SW 1271 (cell line): ENCODE results near the gene CFAP77.

Experiments used
- DNase-seq, 2 experiments: peaks; one replicate each; lab custom pipeline; 2025; lab: John Stamatoyannopoulos, UW

Gene CFAP77

DNA sequence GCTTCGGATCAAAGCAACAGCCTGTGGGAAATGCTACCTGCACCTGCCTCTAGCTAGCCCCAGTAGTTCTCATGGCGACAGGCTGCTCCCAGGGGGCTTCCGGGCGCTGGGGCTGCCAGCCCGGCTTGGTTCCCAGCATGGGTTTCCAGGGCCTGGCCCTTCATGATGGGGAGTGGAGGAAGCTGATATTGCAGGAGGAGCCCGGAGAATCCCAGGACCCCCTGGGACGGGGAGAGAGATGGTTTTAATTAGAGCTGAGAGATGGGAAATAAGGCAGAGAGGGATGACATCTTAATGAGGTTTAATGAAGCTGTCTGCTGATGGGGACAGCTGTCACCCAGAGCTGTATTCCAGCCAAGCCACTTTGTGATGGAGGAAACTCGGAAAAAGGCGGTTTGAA lies 78.6 kb downstream of the CFAP77 start:
- DNase-seq, result no peak

DNA sequence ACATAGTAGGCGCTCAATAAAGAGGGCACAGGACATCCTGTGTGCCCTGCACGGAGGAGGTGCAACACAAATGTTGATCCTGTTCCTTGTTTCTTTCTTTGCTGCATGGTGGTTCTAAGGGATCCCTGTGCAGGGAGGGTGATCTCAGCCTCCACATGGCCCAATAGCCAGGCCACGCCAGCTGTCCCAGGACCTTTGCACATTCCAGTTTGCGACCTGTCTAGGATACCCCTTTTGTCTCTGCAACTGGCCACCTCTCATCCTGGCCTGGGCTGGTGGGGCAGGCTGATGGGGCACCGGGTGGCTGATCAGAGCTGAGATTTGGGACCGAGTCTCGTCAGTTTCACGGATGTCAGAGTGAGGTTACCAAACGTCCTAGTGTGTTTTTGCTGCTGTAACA lies 79.5 kb downstream of the CFAP77 start:
- DNase-seq, result no peak

- no peak for DNase-seq
Observed at GRCh38 chr9:132494857-132495256, 84.8 kb downstream of the CFAP77 start.

- no peak for DNase-seq
Observed at GRCh38 chr9:132497731-132498130, 87.7 kb downstream of the CFAP77 start.

GRCh38 chr9:132498531-132499210 lies 88.7 kb downstream of the CFAP77 start:
- DNase-seq, result no peak

DNA sequence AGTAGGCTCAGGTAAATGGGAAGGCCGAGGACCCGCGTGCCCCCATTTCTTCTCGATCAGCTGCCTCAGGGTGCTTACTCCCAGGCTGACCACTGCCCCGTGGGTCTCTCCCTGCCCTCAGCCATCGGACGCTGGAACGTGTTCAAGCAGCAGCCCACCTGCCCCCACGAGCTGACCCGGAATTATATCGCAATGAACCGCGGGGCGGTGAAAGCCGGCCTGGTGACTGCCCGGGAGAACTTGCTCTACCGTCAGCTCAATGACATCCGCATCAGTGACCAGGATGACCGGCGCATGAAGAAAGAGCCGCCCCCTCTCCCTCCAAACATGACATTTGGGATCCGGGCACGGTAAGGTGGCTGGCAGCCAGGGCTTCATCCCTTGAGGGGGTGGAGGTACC lies 89.2 kb downstream of the CFAP77 start:
- DNase-seq, result no peak

GRCh38 chr9:132500193-132500592 lies 90.2 kb downstream of the CFAP77 start:
- DNase-seq, result no peak

GRCh38 chr9:132502480-132502879 lies 92.5 kb downstream of the CFAP77 start:
- no peak for DNase-seq

- no peak for DNase-seq
Observed at GRCh38 chr9:132503116-132503515, 93.1 kb downstream of the CFAP77 start.

- DNase-seq, result no peak
Observed at GRCh38 chr9:132504488-132504887, 94.5 kb downstream of the CFAP77 start.

DNA sequence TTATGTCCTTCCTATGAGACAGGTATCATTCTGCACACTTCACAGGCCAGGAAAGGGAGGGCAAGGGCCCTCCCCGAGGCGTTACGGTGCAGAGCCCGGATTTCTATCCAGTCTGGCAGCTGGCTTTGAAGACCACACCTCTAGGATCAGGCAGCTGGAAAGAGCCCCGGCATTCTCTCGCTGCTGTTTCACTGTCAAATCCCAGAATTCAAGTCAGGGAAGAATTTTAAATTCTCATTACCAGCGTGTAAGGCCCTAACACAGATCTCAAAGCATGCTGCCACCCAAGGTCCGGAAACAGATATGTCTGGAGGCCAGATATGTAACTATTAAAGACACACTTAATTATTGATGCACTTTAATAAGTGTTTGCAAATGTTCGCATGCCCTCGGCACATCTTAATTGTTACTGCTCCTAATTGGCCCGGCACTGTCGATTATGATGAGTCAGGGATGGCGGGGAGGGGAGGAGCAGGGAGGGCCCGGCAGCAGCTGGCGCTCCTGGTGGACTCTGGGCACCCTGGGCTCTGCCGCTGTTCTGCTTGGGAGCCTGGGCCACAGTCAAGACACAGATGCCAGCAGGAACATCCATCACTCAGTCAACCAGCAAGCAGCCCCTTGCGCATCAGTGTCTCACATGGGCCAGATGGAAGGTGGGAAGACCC lies 96.1 kb downstream of the CFAP77 start:
- DNase-seq, result no peak

DNA sequence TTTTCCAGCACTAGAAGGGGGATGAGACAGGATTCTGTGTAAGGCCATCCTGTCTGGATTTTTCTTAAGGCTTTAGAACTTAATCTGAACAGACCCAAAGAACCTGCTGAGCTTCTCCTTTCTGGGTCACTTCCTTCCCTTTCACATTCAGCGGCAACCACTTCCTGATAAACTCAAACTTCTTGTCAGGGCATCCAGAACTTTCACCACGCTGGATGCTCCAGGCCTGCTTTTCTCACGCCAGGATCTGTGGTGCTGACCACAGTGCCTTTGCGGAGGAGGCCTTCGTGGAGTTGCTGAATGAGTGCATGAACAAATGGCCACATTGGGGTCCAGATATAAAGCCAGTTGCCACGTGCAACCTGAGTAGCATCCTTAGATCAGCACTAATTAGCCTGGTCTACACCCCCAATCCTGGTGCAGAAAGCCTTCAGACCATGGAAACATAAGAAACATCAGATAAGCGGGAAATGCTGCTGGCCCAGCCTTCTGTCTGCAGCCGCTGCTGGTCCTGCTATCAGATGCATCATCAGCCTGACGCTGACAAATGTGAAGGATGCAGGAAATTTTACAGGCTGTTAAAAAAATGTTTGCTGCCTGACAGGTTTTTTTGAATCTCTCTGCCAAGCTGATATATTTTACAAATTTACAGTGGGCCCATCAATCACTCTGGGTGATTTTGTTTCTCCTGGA lies 97.1 kb downstream of the CFAP77 start:
- DNase-seq, result no peak

DNA sequence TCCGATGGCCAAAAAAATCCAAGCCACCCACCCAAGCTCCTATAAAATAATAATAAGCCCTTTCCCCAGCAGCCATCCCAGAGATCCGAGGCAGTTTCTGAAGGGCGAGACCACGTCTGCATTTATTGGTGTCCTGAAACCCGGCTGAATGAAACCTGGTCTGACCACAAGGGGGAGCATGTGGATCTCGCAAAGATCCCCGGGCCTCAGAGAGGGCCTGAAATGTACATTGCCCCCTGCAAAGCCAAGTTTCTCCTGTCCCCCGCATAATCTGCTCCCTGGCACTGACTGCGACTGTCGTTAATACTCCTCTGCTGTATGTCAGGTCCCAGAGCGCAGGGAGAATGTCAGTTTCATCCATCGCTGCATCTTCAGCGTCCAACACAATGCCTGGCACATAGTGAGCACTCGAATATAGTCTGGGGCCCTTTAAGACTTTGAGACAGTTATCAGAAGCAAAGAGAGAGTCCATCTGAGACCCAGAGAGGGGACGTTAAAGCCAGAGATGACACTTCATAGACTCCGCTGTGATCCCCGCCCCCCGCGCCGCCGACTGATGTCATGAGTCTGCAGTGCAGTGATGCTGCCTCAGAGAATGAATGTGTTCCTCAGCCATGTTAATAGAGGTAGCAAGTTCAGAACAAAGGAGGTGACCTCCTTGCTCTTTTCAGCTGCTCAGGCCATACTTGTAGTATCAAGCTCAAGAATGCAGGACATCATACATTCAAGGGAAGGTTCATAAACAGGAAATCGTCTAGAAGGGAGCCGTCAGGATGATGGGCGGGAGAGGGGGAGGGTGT lies 97.9 kb downstream of the CFAP77 start:
- peak in 1 of 2 experiments; percentile 59 for DNase-seq

- no peak for DNase-seq
Observed at GRCh38 chr9:132509928-132510874, 100.2 kb downstream of the CFAP77 start.

DNA sequence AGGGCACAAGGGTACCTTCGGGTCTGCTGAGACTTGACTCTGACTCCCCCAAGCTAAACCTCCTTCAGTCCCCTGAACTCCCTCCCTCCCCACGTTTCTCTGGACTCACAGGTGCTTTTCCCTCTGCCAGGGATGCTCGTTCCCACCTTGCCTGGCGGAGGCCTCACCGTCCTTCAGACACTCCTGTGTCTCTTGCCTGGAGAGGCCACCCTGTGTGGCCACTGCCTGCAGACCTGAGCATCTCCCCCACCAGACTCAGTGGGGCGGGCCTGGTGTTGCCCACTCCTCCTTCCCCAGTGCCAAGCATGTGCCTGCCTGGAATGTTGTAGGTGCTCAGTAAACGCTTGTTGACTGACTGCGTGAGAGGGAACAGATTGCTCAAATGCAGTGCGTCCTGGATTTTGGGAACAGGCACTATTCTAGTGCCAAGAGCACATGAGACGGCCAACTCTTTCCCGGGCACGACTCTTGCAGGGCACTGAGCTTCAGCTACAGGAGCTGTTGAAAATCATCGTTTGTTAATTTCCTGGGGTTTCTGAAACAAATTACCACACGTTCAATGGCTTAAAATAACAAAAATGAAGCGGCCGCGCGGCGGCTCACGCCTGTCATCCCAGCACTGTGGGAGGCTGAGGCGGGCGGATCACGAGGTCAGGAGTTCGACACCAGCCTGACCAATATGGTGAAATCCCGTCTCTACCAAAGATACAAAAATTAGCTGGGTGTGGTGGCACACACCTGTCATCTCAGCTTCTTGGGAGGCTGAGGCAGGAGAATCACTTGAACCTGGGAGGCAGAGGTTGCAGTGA lies 101.4 kb downstream of the CFAP77 start:
- DNase-seq, result no peak

DNA sequence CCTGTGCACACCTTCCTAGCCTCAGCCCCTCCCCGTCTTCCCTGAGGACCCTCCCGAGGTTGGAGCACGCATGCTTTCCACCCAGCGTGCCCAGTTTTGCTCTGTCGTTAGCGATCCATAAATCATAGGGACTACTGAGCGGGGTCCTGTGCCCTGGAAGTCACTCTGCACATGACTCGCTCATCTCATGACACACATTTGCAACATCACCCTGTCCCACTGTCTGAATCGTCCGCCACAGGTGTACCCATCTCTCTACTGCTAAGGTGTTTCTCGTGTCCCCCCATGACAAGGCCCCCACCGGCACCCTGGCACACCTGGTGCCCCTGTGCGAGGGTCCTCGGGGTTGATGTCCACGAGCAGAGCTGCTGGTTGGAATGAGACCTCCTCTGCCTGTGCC lies 103.4 kb downstream of the CFAP77 start:
- no peak for DNase-seq

GRCh38 chr9:132514011-132514744 lies 104.2 kb downstream of the CFAP77 start:
- no peak for DNase-seq

DNA sequence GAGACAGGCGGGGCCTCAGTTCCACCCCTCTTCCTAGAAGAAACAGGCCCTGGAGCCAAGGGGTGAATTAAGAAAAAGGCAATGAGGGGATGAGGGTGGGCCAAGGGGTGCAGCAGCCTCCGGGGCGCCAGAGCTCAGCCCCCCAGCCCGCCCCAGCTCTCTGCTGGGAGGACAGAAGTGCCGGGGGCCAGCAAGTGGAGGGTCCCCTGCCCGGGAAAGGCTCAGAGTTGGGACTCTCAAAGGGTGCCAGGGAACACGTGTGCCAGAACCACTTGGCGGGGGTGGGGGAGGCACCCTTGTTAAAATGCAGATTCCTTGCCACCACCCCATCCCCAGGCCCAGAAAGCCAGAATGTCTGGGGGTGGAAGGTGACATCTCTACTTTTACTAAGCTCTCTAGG lies 104.8 kb downstream of the CFAP77 start:
- no peak for DNase-seq

DNA sequence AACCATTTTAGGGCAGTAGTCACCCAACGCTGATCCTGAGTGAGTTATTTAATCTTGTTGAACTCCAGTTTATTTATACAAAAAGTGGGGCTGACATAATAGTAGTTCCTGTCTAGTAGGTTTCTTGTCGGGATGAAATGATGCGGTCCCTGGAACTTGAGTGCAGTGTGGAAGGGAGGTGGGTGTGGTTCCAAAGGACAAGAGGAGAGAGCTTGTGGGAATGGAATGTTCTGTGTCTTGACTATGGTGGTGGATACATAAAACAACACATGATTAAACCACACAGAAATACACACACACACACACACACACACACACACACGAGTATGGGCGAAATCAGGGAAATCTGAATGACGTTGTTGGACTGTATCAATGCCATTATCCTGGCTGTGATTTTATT lies 106.3 kb downstream of the CFAP77 start:
- no peak for DNase-seq

DNA sequence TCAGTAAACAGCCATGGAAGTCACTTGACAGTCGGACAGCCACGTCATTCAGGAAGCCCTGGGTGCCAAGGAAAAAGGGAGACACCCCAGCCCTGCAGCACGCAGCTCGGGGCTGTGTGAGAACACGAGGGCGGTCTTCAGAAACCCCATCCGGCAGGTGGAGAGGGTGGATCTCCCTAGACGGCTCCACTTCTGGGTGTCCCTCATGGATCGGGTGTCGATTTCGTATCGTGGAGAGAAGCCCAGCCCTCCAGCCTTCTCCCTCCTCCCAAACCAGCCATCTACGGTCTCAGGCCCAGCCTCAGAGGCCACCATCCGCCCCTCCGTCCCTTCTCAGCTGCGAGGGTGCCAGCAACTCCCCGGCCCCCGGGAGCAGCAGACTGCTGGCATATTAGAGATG lies 106.9 kb downstream of the CFAP77 start:
- DNase-seq, result no peak
